Measurements from ENCODE around the gene SLMAP. TPM values are rescaled to one million over a fixed set of nuclear protein-coding genes. Genes with fewer than 3 reads are reported as not detected.

The SLMAP gene
- total and polyA plus RNA-seq, 7 donors = 28.2 to 745 (median 300) TPM

GRCh38 chr3:57815036-57815435 lies 58.9 kb downstream of the SLMAP start:
- H3K27me3 ChIP-seq = no peaks in the 10 kb centered on the region
- H3K27ac ChIP-seq = no peak overlapping the region
- TF ChIP-seq EP300 (IDR thresholded peaks at IDR 0.05) (no peak), CTCF (IDR thresholded peaks at IDR 0.05) (no peak), POLR2A (IDR thresholded peaks at IDR 0.05) (no peak), POLR2AphosphoS5 (IDR thresholded peaks at IDR 0.05) (no peak)
- WGBS, 2 donors = 72 to 91% methylated on average over 6 of the region's 6 CpGs
- DNase-seq = no peak
- H3K36me3 ChIP-seq = no peaks in the 10 kb centered on the region
- intact Hi-C loops (cut with DNase I) = no loop called here
- H3K4me1 ChIP-seq = peaks cover 0 to 15% (median 12%) of the 10 kb centered on the region in 4 donors
- no peaks in the 10 kb centered on the region for H3K9me3 ChIP-seq
- no peak overlapping the region for H3K4me3 ChIP-seq

GRCh38 chr3:57816471-57817095 lies 60.5 kb downstream of the SLMAP start:
- TF ChIP-seq CTCF (IDR thresholded peaks at IDR 0.05) (no peak), EP300 (IDR thresholded peaks at IDR 0.05) (no peak), POLR2AphosphoS5 (IDR thresholded peaks at IDR 0.05) (no peak), POLR2A (IDR thresholded peaks at IDR 0.05) (no peak)
- no peaks in the 10 kb centered on the region for H3K9me3 ChIP-seq
- no peak for DNase-seq

GRCh38 chr3:57818772-57819171 lies 62.7 kb downstream of the SLMAP start:
- no peak overlapping the region for H3K4me3 ChIP-seq
- peaks cover 0 to 14% (median 12%) of the 10 kb centered on the region in 4 donors for H3K4me1 ChIP-seq
- DNase-seq = no peak
- no peaks in the 10 kb centered on the region for H3K9me3 ChIP-seq
- H3K27me3 ChIP-seq = no peaks in the 10 kb centered on the region
- H3K36me3 ChIP-seq = no peaks in the 10 kb centered on the region
- H3K27ac ChIP-seq = no peak overlapping the region
- intact Hi-C loops (cut with DNase I) = no loop called here
- TF ChIP-seq POLR2AphosphoS5 (IDR thresholded peaks at IDR 0.05) = no peak
- TF ChIP-seq EP300 (IDR thresholded peaks at IDR 0.05) = no peak
- TF ChIP-seq POLR2A (IDR thresholded peaks at IDR 0.05) = no peak
- TF ChIP-seq CTCF (IDR thresholded peaks at IDR 0.05) = no peak

More at GRCh38 chr3:57816471-57817095, 60.5 kb downstream of the SLMAP start:
- intact Hi-C loops (cut with DNase I) = no loop called here
- no peak overlapping the region for H3K27ac ChIP-seq
- no peak overlapping the region for H3K4me3 ChIP-seq
- H3K27me3 ChIP-seq = no peaks in the 10 kb centered on the region
- peaks cover 0 to 3% (median 1%) of the 10 kb centered on the region in 4 donors for H3K4me1 ChIP-seq
- no peaks in the 10 kb centered on the region for H3K36me3 ChIP-seq

DNA sequence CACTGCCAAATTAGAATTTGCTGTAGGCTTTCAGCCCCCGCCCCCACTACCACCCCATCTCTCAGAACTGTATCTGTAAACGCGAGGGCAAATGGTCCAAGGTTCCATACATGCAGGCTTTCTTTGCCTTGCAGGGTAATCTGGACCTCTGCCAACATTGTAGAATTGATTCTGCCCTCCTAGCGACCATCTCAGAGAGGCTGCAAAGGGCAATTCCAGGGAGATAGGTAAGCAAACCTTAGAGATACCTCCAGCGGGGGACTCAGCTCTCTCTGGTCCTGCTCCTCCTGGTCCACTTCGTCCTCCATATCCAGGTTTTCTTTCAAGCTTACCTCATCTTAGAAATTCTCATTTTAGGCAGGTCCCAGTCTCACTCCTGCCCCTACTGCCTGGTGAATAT lies 64.4 kb downstream of the SLMAP start:
- H3K27me3 ChIP-seq = no peaks in the 10 kb centered on the region
- peaks cover 0 to 21% (median 12%) of the 10 kb centered on the region in 4 donors for H3K4me1 ChIP-seq
- TF ChIP-seq POLR2A (IDR thresholded peaks at IDR 0.05) = no peak
- no peak for TF ChIP-seq CTCF (IDR thresholded peaks at IDR 0.05)
- TF ChIP-seq POLR2AphosphoS5 (IDR thresholded peaks at IDR 0.05) = no peak
- TF ChIP-seq EP300 (IDR thresholded peaks at IDR 0.05) = no peak
- H3K4me3 ChIP-seq = no peak overlapping the region
- no peak overlapping the region for H3K27ac ChIP-seq
- H3K36me3 ChIP-seq = no peaks in the 10 kb centered on the region
- WGBS, 2 donors = 70 to 91% methylated on average over 6 of the region's 6 CpGs
- intact Hi-C loops (cut with DNase I) = no loop called here
- H3K9me3 ChIP-seq = no peaks in the 10 kb centered on the region
- DNase-seq = no peak

- DNase-seq = no peak
- H3K9me3 ChIP-seq = no peaks in the 10 kb centered on the region
- intact Hi-C loops (cut with DNase I) = no loop called here
- H3K4me3 ChIP-seq = no peak overlapping the region
- H3K27ac ChIP-seq = no peak overlapping the region
- H3K27me3 ChIP-seq = no peaks in the 10 kb centered on the region
- peaks cover 0 to 34% (median 22%) of the 10 kb centered on the region in 4 donors for H3K4me1 ChIP-seq
- no peak for TF ChIP-seq EP300 (IDR thresholded peaks at IDR 0.05)
- no peak for TF ChIP-seq POLR2A (IDR thresholded peaks at IDR 0.05)
- no peak for TF ChIP-seq POLR2AphosphoS5 (IDR thresholded peaks at IDR 0.05)
- TF ChIP-seq CTCF (IDR thresholded peaks at IDR 0.05) = no peak
- no peaks in the 10 kb centered on the region for H3K36me3 ChIP-seq
Measured at GRCh38 chr3:57821765-57822164, 65.7 kb downstream of the SLMAP start.

Measured in sigmoid colon (tissue), 7 donors.